HepG2 (cell line): ENCODE data around the gene CSH1. TPM values are rescaled to one million over a fixed set of nuclear protein-coding genes. Genes with fewer than 3 reads are reported as not detected.

ENCODE experiments used
- BCL6 ChIP-seq: IDR thresholded peaks from 2 replicates; pipeline ENCODE4 v1.6.1; 2016; ENCODE audit warnings: missing genetic modification reagents, missing compliant biosample characterization
- DNMT3B ChIP-seq: conservative IDR thresholded peaks from 2 replicates; pipeline ENCODE4 v1.6.1; 2016; ENCODE audit warnings: missing biosample characterization, control low read depth
- NONO ChIP-seq, 2 experiments: fragments of 450-650 bp in 1 of 2; sonication (generic) in 1 of 2; formaldehyde crosslinking in 1 of 2; IDR thresholded peaks in 1 of 2; conservative IDR thresholded peaks in 1 of 2; 2 replicates each; pipeline versions ENCODE4 v1.6.1 to v1.8.0; 2017 to 2022; ENCODE audit warnings: mild to moderate bottlenecking in 1 of 2, missing genetic modification reagents in 1 of 2, moderate library complexity in 1 of 2
- NPAS2 ChIP-seq: sonication (generic); formaldehyde crosslinking; IDR thresholded peaks from 2 replicates; pipeline ENCODE4 v1.8.0; 2022; ENCODE audit warnings: mild to moderate bottlenecking, missing genetic modification reagents, borderline replicate concordance
- RERE ChIP-seq: IDR thresholded peaks from 2 replicates; pipeline ENCODE4 v1.6.1; 2016; ENCODE audit warnings: low read depth, missing genetic modification reagents, missing compliant biosample characterization
- SIX1 ChIP-seq: sonication (generic); formaldehyde crosslinking; IDR thresholded peaks from 2 replicates; pipeline ENCODE4 v1.4.0; 2020; ENCODE audit warnings: missing genetic modification reagents, borderline replicate concordance
- ZKSCAN5 ChIP-seq: sonication (generic); formaldehyde crosslinking; IDR thresholded peaks from 2 replicates; pipeline ENCODE4 v1.5.1; 2020; ENCODE audit warnings: mild to moderate bottlenecking, missing genetic modification reagents
- ZNF687 ChIP-seq: sonication (generic); formaldehyde crosslinking; IDR thresholded peaks from 2 replicates; pipeline ENCODE4 v1.5.1; 2020; ENCODE audit warnings: mild to moderate bottlenecking, missing genetic modification reagents, moderate library complexity
- polyA plus RNA-seq, 8 experiments: library from polyadenylated mRNA; depleted of rRNA in 3 of 8; stranded (reverse) in 7 of 8; unstranded in 1 of 8; fragments of >200 nt; fragmentation: Illumina TruSeq in 4 of 8; extraction: Trizol in 4 of 8; gene quantifications; 2 replicates each; pipeline versions ENCODE4 v1.2.1 to v1.2.3, GENCODE V29; 2011 to 2016; ENCODE audit warnings: low read depth in 4 of 8, missing spikeins in 1 of 8, mixed read lengths in 1 of 8; ENCODE audit not compliant: insufficient read depth in 1 of 8
- total RNA-seq, 5 experiments: library from RNA; depleted of rRNA; stranded (reverse); fragments of >200 nt; fragmentation: Illumina TruSeq; extraction: Trizol; gene quantifications; 2 replicates each; pipeline ENCODE4 v1.2.3, GENCODE V29; 2016; ENCODE audit warnings: low read depth in 1 of 5

The CSH1 gene
- total and polyA plus RNA-seq, 2 of the 13 experiments (the other 11 are each of a cell fraction or from before 2014, with no cell fraction given) = not detected

GRCh38 chr17:63927464-63928171 lies 31.2 kb upstream of the CSH1 start (continued):
- TF ChIP-seq RERE (CRISPR knock-in tag) = no peak
- TF ChIP-seq NPAS2 (CRISPR knock-in tag) = no peak
- no peak for TF ChIP-seq DNMT3B (CRISPR knock-in tag)
- TF ChIP-seq BCL6 = no peak
- TF ChIP-seq ZNF687 (CRISPR knock-in tag) = peak; percentile 29
- no peak for TF ChIP-seq SIX1 (CRISPR knock-in tag)
- TF ChIP-seq NONO (IDR thresholded peaks at IDR 0.05) = no peak
- no peak for TF ChIP-seq NONO (CRISPR knock-in tag; conservative IDR thresholded peaks at IDR 0.05)
- TF ChIP-seq ZKSCAN5 = no peak
